H9 (cell line): ENCODE data around the gene ARF1. TPM values are rescaled to one million over a fixed set of nuclear protein-coding genes. Genes with fewer than 3 reads are reported as not detected.

ENCODE experiments used
- DNase-seq: peaks from one replicate; pipeline ENCODE4 v3.0.0-alpha.2; 2017
- H2AFZ ChIP-seq: one replicate; pipeline ENCODE4 v1.6.1; 2013; ENCODE audit warnings: mild to moderate bottlenecking, low read length, control low read depth, moderate library complexity
- H2AK5ac ChIP-seq: 2 replicates; pipeline ENCODE4 v1.6.1; 2013; ENCODE audit warnings: low read length, control low read depth, mixed read lengths; ENCODE audit not compliant: insufficient read length
- H2BK120ac ChIP-seq: one replicate; pipeline ENCODE4 v1.6.1; 2013; ENCODE audit warnings: low read depth, mild to moderate bottlenecking, low read length, control low read depth, inconsistent platforms; ENCODE audit not compliant: poor library complexity, severe bottlenecking
- H2BK12ac ChIP-seq: 2 replicates; pipeline ENCODE4 v1.6.1; 2013; ENCODE audit warnings: low read length, control low read depth, mixed read lengths, low read depth; ENCODE audit not compliant: insufficient read length
- H2BK15ac ChIP-seq: 2 replicates; pipeline ENCODE4 v1.6.1; 2013; ENCODE audit warnings: low read depth, low read length, control low read depth
- H2BK20ac ChIP-seq: one replicate; pipeline ENCODE4 v1.6.1; 2013; ENCODE audit warnings: low read depth, mild to moderate bottlenecking, low read length, control low read depth, inconsistent platforms; ENCODE audit not compliant: poor library complexity, severe bottlenecking
- H2BK5ac ChIP-seq: 2 replicates; pipeline ENCODE4 v1.6.1; 2013; ENCODE audit warnings: low read length, control low read depth, mixed read lengths; ENCODE audit not compliant: insufficient read length
- H3K14ac ChIP-seq: 2 replicates; pipeline ENCODE4 v1.6.1; 2013; ENCODE audit warnings: low read length, control low read depth; ENCODE audit not compliant: insufficient read depth
- H3K18ac ChIP-seq: 2 replicates; pipeline ENCODE4 v1.6.1; 2013; ENCODE audit warnings: low read depth, mild to moderate bottlenecking, mixed read lengths, low read length, control low read depth; ENCODE audit not compliant: insufficient read length
- H3K23ac ChIP-seq: 2 replicates; pipeline ENCODE4 v1.6.1; 2013; ENCODE audit warnings: low read length, control low read depth, mixed read lengths, low read depth; ENCODE audit not compliant: insufficient read length
- H3K23me2 ChIP-seq: 2 replicates; pipeline ENCODE4 v1.6.1; 2013; ENCODE audit warnings: low read depth, mild to moderate bottlenecking, mixed read lengths, low read length, control low read depth; ENCODE audit not compliant: insufficient read length, poor library complexity, severe bottlenecking
- H3K27ac ChIP-seq: 2 replicates; pipeline ENCODE4 v1.5.1; 2013; ENCODE audit warnings: low read length, control low read depth, mixed read lengths, low read depth; ENCODE audit not compliant: insufficient read length
- H3K27me3 ChIP-seq: 2 replicates; pipeline ENCODE4 v1.6.1; 2013; ENCODE audit warnings: low read length, control low read depth, inconsistent platforms; ENCODE audit not compliant: insufficient read depth
- H3K4ac ChIP-seq: 2 replicates; pipeline ENCODE4 v1.6.1; 2013; ENCODE audit warnings: low read depth, mild to moderate bottlenecking, control low read depth, inconsistent platforms, low read length, moderate library complexity
- H3K4me1 ChIP-seq: 2 replicates; pipeline ENCODE4 v1.6.1; 2013; ENCODE audit warnings: low read length, control low read depth, inconsistent platforms; ENCODE audit not compliant: insufficient read depth
- H3K4me2 ChIP-seq: 2 replicates; pipeline ENCODE4 v1.6.1; 2013; ENCODE audit warnings: low read length, control low read depth, mixed read lengths; ENCODE audit not compliant: insufficient read length, insufficient read depth
- H3K56ac ChIP-seq: 2 replicates; pipeline ENCODE4 v1.6.1; 2013; ENCODE audit warnings: low read depth, mild to moderate bottlenecking, mixed read lengths, low read length, control low read depth; ENCODE audit not compliant: insufficient read length
- H3K79me1 ChIP-seq: 2 replicates; pipeline ENCODE4 v1.6.1; 2013; ENCODE audit warnings: low read depth, mild to moderate bottlenecking, moderate library complexity, low read length, control low read depth, inconsistent platforms; ENCODE audit not compliant: insufficient read depth, poor library complexity, severe bottlenecking
- H3K79me2 ChIP-seq: 2 replicates; pipeline ENCODE4 v1.6.1; 2013; ENCODE audit warnings: low read length, control low read depth, inconsistent platforms; ENCODE audit not compliant: insufficient read depth
- H3K9ac ChIP-seq: 2 replicates; pipeline ENCODE4 v1.6.1; 2013; ENCODE audit warnings: low read length, control low read depth, mixed read lengths; ENCODE audit not compliant: insufficient read length; ENCODE audit errors: extremely low read depth
- H3K9me3 ChIP-seq: one replicate; pipeline ENCODE4 v1.6.1; 2013; ENCODE audit warnings: low read depth, low read length, inconsistent platforms; ENCODE audit not compliant: control insufficient read depth
- H3T11ph ChIP-seq: one replicate; pipeline ENCODE4 v1.6.1; 2013; ENCODE audit warnings: mild to moderate bottlenecking, low read length, control low read depth, inconsistent platforms
- H4K20me1 ChIP-seq: one replicate; pipeline ENCODE4 v1.6.1; 2013; ENCODE audit not compliant: control insufficient read depth, insufficient read length, insufficient read depth
- H4K5ac ChIP-seq: 2 replicates; pipeline ENCODE4 v1.6.1; 2013; ENCODE audit warnings: low read depth, mild to moderate bottlenecking, mixed read lengths, low read length, control low read depth; ENCODE audit not compliant: insufficient read length
- H4K8ac ChIP-seq: replicated peaks from 2 replicates; pipeline ENCODE4 v1.6.1; 2013; ENCODE audit warnings: low read length, control low read depth, mixed read lengths, low read depth; ENCODE audit not compliant: insufficient read length
- H4K91ac ChIP-seq: 2 replicates; pipeline ENCODE4 v1.6.1; 2013; ENCODE audit warnings: low read depth, mild to moderate bottlenecking, moderate library complexity, mixed read lengths, low read length, control low read depth; ENCODE audit not compliant: insufficient read length
- H3K27ac Mint-ChIP-seq, 3 experiments: 2 replicates in 2 of 3; 3 replicates in 1 of 3; pipeline ENCODE4 v1.8.0; 2020 to 2021; ENCODE audit warnings: mixed read lengths in 3 of 3, mild to moderate bottlenecking in 1 of 3, moderate library complexity in 1 of 3
- H3K27me3 Mint-ChIP-seq: 2 replicates; pipeline ENCODE4 v1.8.0; 2021; ENCODE audit warnings: low read depth, mild to moderate bottlenecking, moderate library complexity, mixed read lengths
- H3K36me3 Mint-ChIP-seq, 3 experiments: 2 replicates in 2 of 3; 3 replicates in 1 of 3; pipeline ENCODE4 v1.8.0; 2020 to 2021; ENCODE audit warnings: low read depth in 3 of 3, mixed read lengths in 3 of 3; ENCODE audit not compliant: insufficient read depth in 1 of 3
- H3K4me1 Mint-ChIP-seq, 2 experiments: 2 replicates each; pipeline ENCODE4 v1.8.0; 2020; ENCODE audit warnings: mixed read lengths in 2 of 2
- H3K4me3 Mint-ChIP-seq, 2 experiments: 2 replicates in 1 of 2; 3 replicates in 1 of 2; pipeline ENCODE4 v1.8.0; 2020 to 2021; ENCODE audit warnings: mild to moderate bottlenecking in 2 of 2, mixed read lengths in 2 of 2, moderate library complexity in 1 of 2
- H3K9me3 Mint-ChIP-seq, 2 experiments: 2 replicates in 1 of 2; 3 replicates in 1 of 2; pipeline ENCODE4 v1.8.0; 2020; ENCODE audit warnings: mild to moderate bottlenecking in 2 of 2, mixed read lengths in 2 of 2, moderate library complexity in 1 of 2
- WGBS: extraction: QIAGEN DNeasy Blood & Tissue Kit; methylation state at CpG from one replicate; pipeline ENCODE4 v1.1.7; 2013; ENCODE audit warnings: missing lambda C conversion rate, low lambda C conversion rate, mixed read lengths; ENCODE audit not compliant: insufficient read length; ENCODE audit errors: extremely low coverage; 5-methylcytosine and 5-hydroxymethylcytosine counted together
- total RNA-seq: library from RNA; stranded (reverse); gene quantifications from 2 replicates; pipeline ENCODE4 v1.2.1, GENCODE V29; 2021
- TF ChIP-seq, protein P1 (sequence below): fragments of 200-600 bp; sonication (generic); conservative IDR thresholded peaks from 3 replicates; pipeline ENCODE4 v1.8.0; 2021; ENCODE audit warnings: antibody characterized with exemption, mild to moderate bottlenecking

Gene ARF1
- total RNA-seq, 1 experiment from 2014 or later: 258 TPM

DNA sequence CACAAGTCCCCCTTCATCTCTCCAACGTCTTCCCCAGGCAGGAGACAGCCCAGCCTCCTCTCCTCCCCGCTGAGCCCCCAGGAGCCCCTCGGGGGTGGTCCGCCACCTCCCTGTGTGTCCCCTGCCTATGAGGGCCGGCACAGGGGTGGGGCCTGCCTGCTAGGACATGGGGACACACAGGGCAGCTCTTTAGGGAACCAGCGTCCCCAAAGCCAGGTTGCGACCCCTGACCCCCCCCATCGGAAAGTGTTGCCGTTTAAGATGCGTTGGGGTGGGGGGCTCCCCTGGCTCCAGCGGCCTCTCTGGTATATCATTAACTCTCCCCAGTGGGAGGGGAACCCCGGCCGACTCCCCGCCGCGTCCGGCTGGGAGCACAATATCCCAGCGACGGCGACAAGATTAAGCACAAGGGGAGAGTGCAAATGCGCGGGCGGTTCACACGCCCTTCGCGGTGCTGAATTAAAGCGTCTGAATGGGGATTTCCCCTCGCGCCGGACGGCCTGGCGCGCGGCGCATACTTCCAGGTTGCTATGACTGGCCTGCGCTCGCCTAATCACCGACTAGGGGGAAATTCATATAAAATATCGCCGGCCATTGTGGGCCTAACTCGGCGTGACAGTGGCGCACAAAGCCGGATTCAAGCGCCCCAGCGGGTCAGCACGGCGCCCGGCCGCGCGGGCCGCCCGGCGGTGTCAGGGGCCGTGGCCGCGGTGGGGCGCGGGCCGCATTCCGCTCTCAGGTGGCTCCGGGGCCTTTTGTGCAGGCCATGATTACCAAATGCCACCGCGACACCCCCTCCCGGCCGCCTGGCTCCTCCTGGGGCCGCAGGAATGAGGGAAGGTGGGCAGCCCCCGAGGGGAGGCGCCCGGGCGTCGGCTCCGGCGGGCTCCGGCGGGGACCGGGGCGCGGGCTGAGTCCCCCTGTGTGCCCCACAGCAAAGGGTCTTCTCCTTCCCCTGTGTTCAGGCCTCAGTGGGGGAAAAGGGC, 44.8 kb upstream of the ARF1 start:
- TF ChIP-seq, protein P1, sequence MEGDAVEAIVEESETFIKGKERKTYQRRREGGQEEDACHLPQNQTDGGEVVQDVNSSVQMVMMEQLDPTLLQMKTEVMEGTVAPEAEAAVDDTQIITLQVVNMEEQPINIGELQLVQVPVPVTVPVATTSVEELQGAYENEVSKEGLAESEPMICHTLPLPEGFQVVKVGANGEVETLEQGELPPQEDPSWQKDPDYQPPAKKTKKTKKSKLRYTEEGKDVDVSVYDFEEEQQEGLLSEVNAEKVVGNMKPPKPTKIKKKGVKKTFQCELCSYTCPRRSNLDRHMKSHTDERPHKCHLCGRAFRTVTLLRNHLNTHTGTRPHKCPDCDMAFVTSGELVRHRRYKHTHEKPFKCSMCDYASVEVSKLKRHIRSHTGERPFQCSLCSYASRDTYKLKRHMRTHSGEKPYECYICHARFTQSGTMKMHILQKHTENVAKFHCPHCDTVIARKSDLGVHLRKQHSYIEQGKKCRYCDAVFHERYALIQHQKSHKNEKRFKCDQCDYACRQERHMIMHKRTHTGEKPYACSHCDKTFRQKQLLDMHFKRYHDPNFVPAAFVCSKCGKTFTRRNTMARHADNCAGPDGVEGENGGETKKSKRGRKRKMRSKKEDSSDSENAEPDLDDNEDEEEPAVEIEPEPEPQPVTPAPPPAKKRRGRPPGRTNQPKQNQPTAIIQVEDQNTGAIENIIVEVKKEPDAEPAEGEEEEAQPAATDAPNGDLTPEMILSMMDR: 0 out of 3 replicates have a peak, but pooled peaks have one; percentile 12
- Histone ChIP-seq H3K9ac (no peak overlapping the region), H2BK15ac (no peak overlapping the region), H2BK120ac (no peak overlapping the region), H3K9me3 (no peaks in the 10 kb centered on the region), H2BK5ac (no peak overlapping the region), H3K56ac (no peak overlapping the region), H3K23ac (no peak overlapping the region), H3K27me3 (peaks cover 30% of the 10 kb centered on the region; the same call in 1 of the 2 replicates), H3K4me1 (no peaks in the 10 kb centered on the region), H3K79me1 (no peaks in the 10 kb centered on the region), H2AK5ac (no peak overlapping the region), H2AFZ (no peak overlapping the region), H3K23me2 (peaks cover 5% of the 10 kb centered on the region), H3K4ac (no peak overlapping the region), H3K27ac (no peak overlapping the region), H4K20me1 (no peaks in the 10 kb centered on the region), H4K8ac (no peak overlapping the region), H3K79me2 (no peaks in the 10 kb centered on the region), H3K18ac (no peak overlapping the region), H3K4me2 (peak overlapping the region; percentile 23), H2BK12ac (no peak overlapping the region), H4K91ac (no peak overlapping the region), H3T11ph (no peak overlapping the region), H4K5ac (no peak overlapping the region), H2BK20ac (no peak overlapping the region), H3K14ac (peak overlapping the region; percentile 8; the same call in 1 of the 2 replicates)
- H3K27me3 Mint-ChIP-seq: peaks cover 53% of the 10 kb centered on the region
- peaks cover 4 to 5% of the 10 kb centered on the region in 2 experiments; a peak in 4 of 5 replicates for H3K9me3 Mint-ChIP-seq
- H3K4me1 Mint-ChIP-seq: peaks cover 2 to 12% of the 10 kb centered on the region in 2 experiments; a peak in 3 of 4 replicates
- H3K27ac Mint-ChIP-seq: peak overlapping the region in 1 of 3 experiments; percentile 20; a peak in 1 of 7 replicates
- H3K36me3 Mint-ChIP-seq: no peaks in the 10 kb centered on the region; a peak in 1 of 7 replicates
- WGBS: no CpG with 5 or more reads among the region's 80 CpGs
- DNase-seq: peak; percentile 36
- H3K4me3 Mint-ChIP-seq: peak overlapping the region; percentile 51 to 73
